ENCODE data around the gene IGF2BP2.
"Not testable (repeated sequence)": the region's sequence is repeated elsewhere in the genome, so short reads cannot be mapped to it uniquely, and the experiment has no call there.

The IGF2BP2 gene

GRCh38 chr3:185825006-185825638 is at the start of gene IGF2BP2:
Gene IGF2BP2, minus strand, starts transcription at chr3:185825042. Its CDS starts 82 bp downstream, at chr3:185824960.
- peak; percentile 68 for DNase-seq

GRCh38 chr3:185874119-185874518 is 49.3 kb upstream of the IGF2BP2 start:
- DNase-seq, result no peak

- no peak for DNase-seq
These were observed 42.8 kb upstream of the IGF2BP2 start for GRCh38 chr3:185867650-185868049.

GRCh38 chr3:185866995-185867394 is 42.2 kb upstream of the IGF2BP2 start:
- DNase-seq, result no peak

- DNase-seq, result no peak
These were observed 41.7 kb upstream of the IGF2BP2 start for GRCh38 chr3:185866555-185866954.

DNA sequence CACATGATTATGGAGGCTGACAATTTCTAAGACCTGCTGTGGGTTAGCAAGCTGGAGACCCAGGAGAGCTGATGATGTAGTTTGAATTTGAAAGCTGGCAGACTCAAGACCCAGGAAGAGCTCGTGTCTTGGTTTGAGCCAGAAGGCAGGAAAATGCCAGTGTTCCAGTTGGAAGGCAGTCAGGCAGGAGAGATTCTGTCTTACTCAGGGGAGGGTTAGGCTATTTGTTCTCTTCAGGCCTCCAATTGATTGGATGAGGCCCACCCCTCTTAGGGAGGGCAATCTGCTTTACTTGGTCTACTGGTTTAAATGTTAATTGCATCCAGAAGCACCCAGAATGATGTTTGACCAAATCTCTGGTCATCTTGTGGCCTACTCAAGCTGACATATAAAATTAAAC is 40.4 kb upstream of the IGF2BP2 start:
- DNase-seq, result no peak

GRCh38 chr3:185864767-185865166 is 39.9 kb upstream of the IGF2BP2 start:
- no peak for DNase-seq

- no peak for DNase-seq
These were observed 38.1 kb upstream of the IGF2BP2 start for GRCh38 chr3:185862920-185863319.

- DNase-seq, result no peak
These were observed 34.6 kb upstream of the IGF2BP2 start for GRCh38 chr3:185859294-185859972.

- no peak for DNase-seq
These were observed 33.8 kb upstream of the IGF2BP2 start for GRCh38 chr3:185858502-185859225.

- DNase-seq, result no peak
These were observed 32.4 kb upstream of the IGF2BP2 start for GRCh38 chr3:185857208-185857607.

DNA sequence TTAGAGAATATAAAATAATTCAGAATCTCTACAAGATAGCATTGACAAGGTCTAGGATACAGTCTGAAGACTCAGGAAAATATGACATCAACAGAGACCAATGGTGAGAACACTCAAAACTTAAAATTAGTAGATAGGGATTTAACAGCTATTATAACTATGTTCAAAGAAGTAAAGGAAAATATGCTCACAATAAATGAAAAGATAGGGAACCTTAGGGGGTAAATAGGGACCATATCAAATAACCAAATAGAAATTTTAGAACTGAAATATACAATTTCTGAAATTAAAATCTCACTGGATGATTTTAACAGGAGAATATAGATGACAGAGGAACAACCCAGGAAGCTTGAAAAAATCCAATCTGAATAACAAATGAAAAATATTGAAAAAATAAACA is 31.8 kb upstream of the IGF2BP2 start:
- no peak for DNase-seq

DNA sequence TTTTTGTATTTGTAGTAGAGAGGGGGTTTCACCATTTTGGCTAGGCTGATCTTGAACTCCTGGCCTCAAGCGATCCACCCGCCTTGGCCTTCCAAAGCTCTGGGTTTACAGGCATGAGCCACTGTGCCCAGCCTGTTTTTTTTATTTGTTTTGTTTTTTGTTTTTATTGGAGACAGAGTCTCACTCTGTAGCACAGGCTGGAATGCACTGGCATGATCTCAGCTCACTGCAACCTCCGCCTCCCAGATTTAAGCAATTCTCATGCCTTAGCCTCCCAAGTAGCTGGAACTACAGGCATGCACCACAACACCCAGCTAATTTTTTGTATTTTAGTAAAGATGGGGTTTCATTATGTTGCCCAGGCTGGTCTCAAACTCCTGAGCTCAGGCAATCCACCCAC is 28.9 kb upstream of the IGF2BP2 start:
- not testable (repeated sequence) for DNase-seq

DNA sequence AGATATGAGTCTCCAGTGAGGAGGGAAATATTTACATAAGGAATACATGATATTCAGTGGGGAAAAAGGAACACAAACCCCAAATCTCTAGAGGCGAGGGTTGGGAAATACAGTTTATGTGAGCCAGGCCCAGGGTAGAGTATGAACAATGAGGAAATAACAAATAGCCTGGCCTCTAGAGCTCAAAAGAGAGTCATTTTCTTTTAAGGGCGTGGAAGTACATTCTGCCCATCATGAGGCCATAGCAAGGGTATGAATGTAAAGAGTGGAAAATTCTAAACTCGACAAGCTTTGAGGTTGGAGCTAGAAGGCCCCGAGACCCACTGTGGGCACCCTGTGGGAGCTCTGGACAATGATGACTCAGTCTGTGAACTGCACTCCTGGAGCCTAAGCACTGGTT is 27.8 kb upstream of the IGF2BP2 start:
- no peak for DNase-seq

GRCh38 chr3:185851959-185852358 is 27.1 kb upstream of the IGF2BP2 start:
- DNase-seq, result no peak

DNA sequence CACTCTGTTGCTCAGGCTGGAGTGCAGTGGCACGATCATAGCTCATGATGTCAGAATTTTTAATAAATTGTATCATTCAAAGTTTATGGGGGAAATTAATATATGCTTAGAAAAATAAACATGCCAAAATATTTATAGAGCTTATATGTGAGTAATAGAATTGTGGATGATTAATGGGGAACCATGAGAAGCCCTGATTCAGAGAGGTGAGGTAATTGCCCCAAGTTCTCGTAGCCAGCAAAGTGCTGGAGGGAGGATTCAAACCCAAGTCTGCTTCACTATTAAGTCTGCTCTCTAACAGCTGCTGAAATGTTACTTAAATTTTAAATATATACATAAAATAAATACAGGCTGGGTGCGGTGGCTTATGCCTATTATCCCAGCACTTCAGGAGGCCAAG is 26.2 kb upstream of the IGF2BP2 start:
- DNase-seq, result no peak

- no peak for DNase-seq
These were observed 22.7 kb upstream of the IGF2BP2 start for GRCh38 chr3:185847506-185847905.

DNA sequence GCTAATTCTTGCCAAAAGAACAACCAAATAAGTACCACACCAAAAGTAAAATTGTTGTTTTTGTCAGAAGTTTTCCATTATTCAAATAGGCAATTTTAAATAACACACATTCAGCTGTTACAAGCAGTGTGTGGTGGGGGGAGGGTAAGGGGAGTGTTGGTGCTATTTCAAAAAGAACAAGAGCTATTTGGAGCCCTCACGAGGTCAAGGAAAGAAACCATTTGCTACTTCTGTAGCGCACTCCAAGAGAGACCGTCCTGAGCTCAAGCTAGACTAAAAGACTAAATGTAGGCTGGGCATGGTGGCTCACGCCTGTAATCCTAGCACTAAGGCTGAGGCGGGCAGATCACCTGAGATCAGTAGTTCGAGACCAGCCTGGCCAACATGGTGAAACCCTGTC is 21.2 kb upstream of the IGF2BP2 start:
- DNase-seq, result no peak

GRCh38 chr3:185844051-185844450 is 19.2 kb upstream of the IGF2BP2 start:
- no peak for DNase-seq

GRCh38 chr3:185843635-185844034 is 18.8 kb upstream of the IGF2BP2 start:
- no peak for DNase-seq

GRCh38 chr3:185843126-185843525 is 18.3 kb upstream of the IGF2BP2 start:
- no peak for DNase-seq

DNA sequence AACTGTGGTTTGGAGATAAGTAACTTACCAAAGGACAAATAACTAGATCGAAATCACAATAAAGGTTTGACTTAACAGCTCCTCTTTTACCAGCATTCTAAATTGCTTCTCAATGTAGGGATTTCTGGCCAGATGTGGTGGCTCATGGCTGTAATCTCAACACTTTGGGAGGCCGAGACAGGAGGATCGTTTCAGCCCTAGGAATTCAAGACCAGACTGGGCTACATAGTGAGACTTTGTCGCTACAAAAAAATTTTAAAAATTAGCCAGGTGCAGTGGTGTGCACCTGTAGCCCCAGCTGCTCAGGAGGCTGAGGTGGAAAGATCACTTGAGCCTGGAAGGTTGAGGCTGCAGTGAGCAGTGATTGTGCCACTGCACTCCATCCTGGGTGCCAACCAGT is 17.4 kb upstream of the IGF2BP2 start:
- DNase-seq, result no peak

DNA sequence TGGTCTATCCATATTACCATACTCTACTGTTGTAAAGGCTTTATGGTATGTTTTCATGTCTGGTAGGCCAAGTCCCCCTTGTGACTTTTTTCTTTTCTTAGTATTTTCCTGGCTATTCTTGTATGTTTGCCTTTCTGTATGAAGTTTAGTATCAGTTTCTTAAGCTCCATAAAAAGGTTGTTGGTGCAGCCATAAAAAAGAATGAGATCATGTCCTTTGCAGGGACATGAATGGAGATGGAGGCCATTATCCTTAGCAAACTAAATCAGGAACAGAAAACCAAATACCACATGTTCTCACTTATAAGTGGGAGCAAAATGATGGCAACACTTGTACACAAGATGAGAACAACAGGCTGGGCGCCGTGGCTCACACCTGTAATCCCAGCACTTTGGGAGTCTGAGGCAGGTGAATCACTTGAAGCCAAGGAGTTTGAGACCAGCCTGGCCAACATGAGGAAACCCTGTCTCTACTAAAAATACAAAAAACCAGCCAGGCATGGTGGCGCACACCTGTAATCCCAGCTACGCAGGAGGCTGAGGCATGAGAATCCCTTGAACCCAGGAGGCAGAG is 13.7 kb upstream of the IGF2BP2 start:
- not testable (repeated sequence) for DNase-seq

- no peak for DNase-seq
These were observed 12.6 kb upstream of the IGF2BP2 start for GRCh38 chr3:185837414-185837813.
